Activated T-helper 17 cell treated with anti-CD3 and anti-CD28 coated beads, Interleukin-2, amount 50 U/mL, for 72 hours (primary cell): ENCODE measurements around the gene NID2. TPM values are rescaled to one million over a fixed set of nuclear protein-coding genes. Genes with fewer than 3 reads are reported as not detected.

Experiments used
- ATAC-seq: fragments of 150-1000 bp; cut with Tn5 transposase; replicated peaks from 2 replicates; pipeline ENCODE4 v1.10.0; 2021; ENCODE audit warnings: mild to moderate bottlenecking, moderate library complexity
- H3K27ac Mint-ChIP-seq: one replicate; pipeline ENCODE4 v1.8.0; 2022; ENCODE audit warnings: mixed read lengths
- H3K27me3 Mint-ChIP-seq: one replicate; pipeline ENCODE4 v1.8.0; 2022; ENCODE audit warnings: mixed read lengths
- H3K36me3 Mint-ChIP-seq: one replicate; pipeline ENCODE4 v1.8.0; 2022; ENCODE audit warnings: low read depth, mild to moderate bottlenecking, mixed read lengths
- H3K4me1 Mint-ChIP-seq: one replicate; pipeline ENCODE4 v1.8.0; 2022; ENCODE audit warnings: mixed read lengths
- H3K4me3 Mint-ChIP-seq: one replicate; pipeline ENCODE4 v1.8.0; 2022; ENCODE audit warnings: mild to moderate bottlenecking, mixed read lengths
- H3K9me3 Mint-ChIP-seq: one replicate; pipeline ENCODE4 v1.8.0; 2022; ENCODE audit warnings: mixed read lengths
- total RNA-seq, 2 donors: library from RNA; stranded (reverse); gene quantifications; one replicate each; pipeline ENCODE4 v1.2.3, GENCODE V29; 2022

Gene NID2
- total RNA-seq, 2 donors from 2014 or later, result 0.13 TPM; not detected in 1

- Mint-ChIP-seq H3K36me3 (no peaks in the 10 kb centered on the region), H3K27ac (no peak overlapping the region), H3K27me3 (peaks cover 9% of the 10 kb centered on the region), H3K9me3 (peaks cover 3% of the 10 kb centered on the region), H3K4me3 (no peak overlapping the region), H3K4me1 (no peaks in the 10 kb centered on the region)
- ATAC-seq, result no peak
Observed at GRCh38 chr14:52032204-52032801, 36.6 kb downstream of the NID2 start.

- H3K4me1 Mint-ChIP-seq, result no peaks in the 10 kb centered on the region
- H3K9me3 Mint-ChIP-seq, result peaks cover 3% of the 10 kb centered on the region
- H3K27ac Mint-ChIP-seq, result no peak overlapping the region
- H3K4me3 Mint-ChIP-seq, result no peak overlapping the region
- ATAC-seq, result no peak
- peaks cover 7% of the 10 kb centered on the region for H3K27me3 Mint-ChIP-seq
- H3K36me3 Mint-ChIP-seq, result no peaks in the 10 kb centered on the region
Observed at GRCh38 chr14:52031781-52032180, 37.1 kb downstream of the NID2 start.

- Mint-ChIP-seq H3K27me3 (no peaks in the 10 kb centered on the region), H3K4me1 (no peaks in the 10 kb centered on the region), H3K27ac (no peak overlapping the region), H3K9me3 (no peaks in the 10 kb centered on the region), H3K36me3 (no peaks in the 10 kb centered on the region), H3K4me3 (no peak overlapping the region)
- no peak for ATAC-seq
Observed at GRCh38 chr14:52029881-52030280, 39.0 kb downstream of the NID2 start.

- H3K9me3 Mint-ChIP-seq, result peaks cover 5% of the 10 kb centered on the region
- H3K4me1 Mint-ChIP-seq, result peaks cover 8% of the 10 kb centered on the region
- no peak overlapping the region for H3K27ac Mint-ChIP-seq
- no peaks in the 10 kb centered on the region for H3K36me3 Mint-ChIP-seq
- no peaks in the 10 kb centered on the region for H3K27me3 Mint-ChIP-seq
- H3K4me3 Mint-ChIP-seq, result no peak overlapping the region
- ATAC-seq, result no peak
Observed at GRCh38 chr14:52026901-52027300, 42.0 kb downstream of the NID2 start.

GRCh38 chr14:52026017-52026660 is 42.7 kb downstream of the NID2 start:
- peaks cover 11% of the 10 kb centered on the region for H3K4me1 Mint-ChIP-seq
- no peak overlapping the region for H3K4me3 Mint-ChIP-seq
- no peak for ATAC-seq
- H3K36me3 Mint-ChIP-seq, result no peaks in the 10 kb centered on the region
- no peaks in the 10 kb centered on the region for H3K27me3 Mint-ChIP-seq
- no peak overlapping the region for H3K27ac Mint-ChIP-seq
- H3K9me3 Mint-ChIP-seq, result peaks cover 5% of the 10 kb centered on the region

- no peak overlapping the region for H3K27ac Mint-ChIP-seq
- H3K9me3 Mint-ChIP-seq, result peaks cover 5% of the 10 kb centered on the region
- H3K4me3 Mint-ChIP-seq, result no peak overlapping the region
- no peak for ATAC-seq
- no peaks in the 10 kb centered on the region for H3K36me3 Mint-ChIP-seq
- H3K4me1 Mint-ChIP-seq, result peaks cover 11% of the 10 kb centered on the region
- H3K27me3 Mint-ChIP-seq, result no peaks in the 10 kb centered on the region
Observed at GRCh38 chr14:52025310-52025709, 43.5 kb downstream of the NID2 start.

- no peaks in the 10 kb centered on the region for H3K27me3 Mint-ChIP-seq
- ATAC-seq, result no peak
- peaks cover 5% of the 10 kb centered on the region for H3K9me3 Mint-ChIP-seq
- H3K4me3 Mint-ChIP-seq, result no peak overlapping the region
- no peaks in the 10 kb centered on the region for H3K36me3 Mint-ChIP-seq
- H3K27ac Mint-ChIP-seq, result no peak overlapping the region
- H3K4me1 Mint-ChIP-seq, result peaks cover 11% of the 10 kb centered on the region
Observed at GRCh38 chr14:52023518-52023917, 45.3 kb downstream of the NID2 start.

GRCh38 chr14:52021957-52022600 is 46.8 kb downstream of the NID2 start:
- H3K9me3 Mint-ChIP-seq, result peaks cover 5% of the 10 kb centered on the region
- H3K36me3 Mint-ChIP-seq, result no peaks in the 10 kb centered on the region
- peak; percentile 93 for ATAC-seq
- no peaks in the 10 kb centered on the region for H3K27me3 Mint-ChIP-seq
- H3K27ac Mint-ChIP-seq, result no peak overlapping the region
- peaks cover 11% of the 10 kb centered on the region for H3K4me1 Mint-ChIP-seq
- H3K4me3 Mint-ChIP-seq, result no peak overlapping the region

GRCh38 chr14:52020866-52021717 is 47.8 kb downstream of the NID2 start:
- Mint-ChIP-seq H3K4me1 (peaks cover 11% of the 10 kb centered on the region), H3K27me3 (no peaks in the 10 kb centered on the region), H3K27ac (no peak overlapping the region), H3K9me3 (peaks cover 5% of the 10 kb centered on the region), H3K4me3 (no peak overlapping the region), H3K36me3 (no peaks in the 10 kb centered on the region)
- ATAC-seq, result no peak

GRCh38 chr14:52020161-52020714 is 48.6 kb downstream of the NID2 start:
- ATAC-seq, result no peak
- Mint-ChIP-seq H3K27me3 (no peaks in the 10 kb centered on the region), H3K36me3 (no peaks in the 10 kb centered on the region)

GRCh38 chr14:52018970-52019369 is 49.9 kb downstream of the NID2 start:
- Mint-ChIP-seq H3K36me3 (no peaks in the 10 kb centered on the region), H3K27ac (no peak overlapping the region), H3K9me3 (no peaks in the 10 kb centered on the region), H3K27me3 (no peaks in the 10 kb centered on the region), H3K4me3 (no peak overlapping the region), H3K4me1 (peaks cover 11% of the 10 kb centered on the region)
- no peak for ATAC-seq

More at GRCh38 chr14:52020161-52020714, 48.6 kb downstream of the NID2 start:
- H3K27ac Mint-ChIP-seq, result no peak overlapping the region
- H3K4me3 Mint-ChIP-seq, result no peak overlapping the region
- peaks cover 11% of the 10 kb centered on the region for H3K4me1 Mint-ChIP-seq
- peaks cover 5% of the 10 kb centered on the region for H3K9me3 Mint-ChIP-seq

GRCh38 chr14:52018252-52018651 is 50.6 kb downstream of the NID2 start:
- Mint-ChIP-seq H3K36me3 (no peaks in the 10 kb centered on the region), H3K4me3 (no peak overlapping the region), H3K27me3 (no peaks in the 10 kb centered on the region), H3K9me3 (no peaks in the 10 kb centered on the region), H3K27ac (no peak overlapping the region), H3K4me1 (peaks cover 11% of the 10 kb centered on the region)
- ATAC-seq, result no peak

GRCh38 chr14:52015411-52016030 is 53.3 kb downstream of the NID2 start:
- Mint-ChIP-seq H3K36me3 (peaks cover 18% of the 10 kb centered on the region), H3K9me3 (no peaks in the 10 kb centered on the region), H3K27me3 (no peaks in the 10 kb centered on the region), H3K4me3 (no peak overlapping the region), H3K4me1 (no peaks in the 10 kb centered on the region), H3K27ac (no peak overlapping the region)
- ATAC-seq, result no peak
